GM12878 (cell line): ENCODE measurements around the gene FOXP4. TPM values are rescaled to one million over a fixed set of nuclear protein-coding genes. Genes with fewer than 3 reads are reported as not detected.

Experiments
- BACH1 ChIP-seq: fragments of 450-650 bp; IDR thresholded peaks from 2 replicates; pipeline ENCODE4 v1.6.1; 2017; ENCODE audit warnings: mild to moderate bottlenecking, borderline replicate concordance
- EED ChIP-seq: sonication (generic); IDR thresholded peaks from 2 replicates; pipeline ENCODE4 v1.6.1; 2016; ENCODE audit warnings: antibody characterized with exemption, low read depth
- EGR1 ChIP-seq, 2 experiments: IDR thresholded peaks; 1 replicate in 1 of 2; 2 replicates in 1 of 2; pipeline ENCODE4 v1.6.1; 2011 to 2012; ENCODE audit warnings: low read depth in 2 of 2, low read length in 2 of 2, borderline replicate concordance in 1 of 2, mild to moderate bottlenecking in 1 of 2, moderate library complexity in 1 of 2
- GABPA ChIP-seq: IDR thresholded peaks from 2 replicates; pipeline ENCODE4 v1.6.1; 2014; ENCODE audit warnings: antibody characterized with exemption, low read depth, mild to moderate bottlenecking, inconsistent platforms
- IKZF1 ChIP-seq: fragments of 450-650 bp; conservative IDR thresholded peaks from 2 replicates; pipeline ENCODE4 v1.6.1; 2017; ENCODE audit warnings: antibody characterized with exemption, mild to moderate bottlenecking
- IKZF2 ChIP-seq, 2 experiments: fragments of 450-650 bp; IDR thresholded peaks; 2 replicates each; pipeline ENCODE4 v1.6.1; 2017; ENCODE audit warnings: mild to moderate bottlenecking in 2 of 2, moderate library complexity in 2 of 2
- MEF2B ChIP-seq: fragments of 450-650 bp; IDR thresholded peaks from 2 replicates; pipeline ENCODE4 v1.6.1; 2018; ENCODE audit warnings: mild to moderate bottlenecking, moderate library complexity; ENCODE audit not compliant: partially characterized antibody, poor library complexity, severe bottlenecking
- MTA2 ChIP-seq: fragments of 450-650 bp; IDR thresholded peaks from 2 replicates; pipeline ENCODE4 v1.6.1; 2016; ENCODE audit warnings: low read depth, mild to moderate bottlenecking, moderate library complexity
- MXI1 ChIP-seq: fragments of 150-350 bp; IDR thresholded peaks from 2 replicates; pipeline ENCODE4 v1.6.1; 2011; ENCODE audit warnings: low read depth, mild to moderate bottlenecking, inconsistent platforms, low read length, improper control_type of control experiment
- NRF1 ChIP-seq: conservative IDR thresholded peaks from 2 replicates; pipeline ENCODE4 v1.6.1; 2011; ENCODE audit warnings: mild to moderate bottlenecking, low read depth, low read length, improper control_type of control experiment
- POLR2AphosphoS2 ChIP-seq: IDR thresholded peaks from 2 replicates; pipeline ENCODE4 v1.6.1; 2011; ENCODE audit warnings: low read depth, mild to moderate bottlenecking, low read length, improper control_type of control experiment, moderate library complexity
- RAD21 ChIP-seq: IDR thresholded peaks from 2 replicates; pipeline ENCODE4 v1.6.1; 2011; ENCODE audit warnings: mild to moderate bottlenecking, low read depth, low read length, moderate library complexity; ENCODE audit not compliant: insufficient read depth
- RBBP5 ChIP-seq: fragments of 200-600 bp; sonication (generic); conservative IDR thresholded peaks from 2 replicates; pipeline ENCODE4 v1.6.1; 2016
- RUNX3 ChIP-seq: IDR thresholded peaks from 2 replicates; pipeline ENCODE4 v1.6.1; 2012; ENCODE audit warnings: low read length, inconsistent platforms
- SPI1 ChIP-seq: IDR thresholded peaks from 2 replicates; pipeline ENCODE4 v1.6.1; 2011; ENCODE audit warnings: low read depth, mild to moderate bottlenecking, low read length, moderate library complexity, borderline replicate concordance; ENCODE audit not compliant: insufficient read depth
- TBL1XR1 ChIP-seq: IDR thresholded peaks from 2 replicates; pipeline ENCODE4 v1.6.1; 2012; ENCODE audit warnings: low read depth, low read length, improper control_type of control experiment
- YBX1 ChIP-seq: fragments of 450-650 bp; IDR thresholded peaks from 2 replicates; pipeline ENCODE4 v1.6.1; 2016; ENCODE audit warnings: antibody characterized with exemption
- polyA plus RNA-seq, 11 experiments: library from polyadenylated mRNA; depleted of rRNA in 4 of 11; unstranded in 6 of 11; stranded (reverse) in 5 of 11; fragments of >200 nt; fragmentation: Nextera tagmentation in 4 of 11; fragmentation: Illumina TruSeq in 1 of 11; extraction: Ambion mirVana in 4 of 11; extraction: Trizol in 1 of 11; gene quantifications; 1 replicate in 1 of 11; 2 replicates in 10 of 11; pipeline versions ENCODE4 v1.2.1 to v1.2.3, GENCODE V29; 2011 to 2016; ENCODE audit warnings: inconsistent platforms in 2 of 11, missing spikeins in 2 of 11, low read depth in 1 of 11
- total RNA-seq, 4 experiments: library from RNA; depleted of rRNA in 3 of 4; stranded (reverse); fragments of >200 nt in 3 of 4; fragmentation: Illumina TruSeq in 1 of 4; extraction: Trizol in 1 of 4; gene quantifications; 2 replicates each; pipeline versions ENCODE4 v1.2.1 to v1.2.3, GENCODE V29; 2013 to 2021
- TF ChIP-seq, protein P1 (sequence below): fragments of 450-650 bp; IDR thresholded peaks from 2 replicates; pipeline ENCODE4 v1.6.1; 2017; ENCODE audit warnings: low read depth, mild to moderate bottlenecking, moderate library complexity
- TF ChIP-seq, protein P2 (sequence below), 3 experiments: IDR thresholded peaks in 2 of 3; conservative IDR thresholded peaks in 1 of 3; 2 replicates each; pipeline ENCODE4 v1.5.1; 2011; ENCODE audit warnings: low read depth in 3 of 3, low read length in 3 of 3, mild to moderate bottlenecking in 3 of 3, control low read depth in 2 of 3, moderate library complexity in 2 of 3, inconsistent platforms in 1 of 3, mixed read lengths in 1 of 3; ENCODE audit not compliant: control insufficient read depth in 2 of 3, insufficient read depth in 1 of 3; ENCODE audit errors: extremely low read depth in 1 of 3
- TF ChIP-seq, protein P3 (sequence below): IDR thresholded peaks from 2 replicates; pipeline ENCODE4 v1.6.1; 2011; ENCODE audit warnings: mild to moderate bottlenecking, low read depth, low read length, moderate library complexity; ENCODE audit not compliant: insufficient replicate concordance
- TF ChIP-seq, protein P4 (sequence below): fragments of 450-650 bp; IDR thresholded peaks from 2 replicates; pipeline ENCODE4 v1.6.1; 2016; ENCODE audit warnings: mild to moderate bottlenecking
- TF ChIP-seq, protein P5 (sequence below): IDR thresholded peaks from 2 replicates; pipeline ENCODE4 v1.6.1; 2012; ENCODE audit warnings: low read depth, low read length, improper control_type of control experiment

Gene FOXP4
- total and polyA plus RNA-seq, 10 of the 15 experiments (the other 5 are each of a cell fraction or from before 2014, with no cell fraction given): 0.31 to 46.1 (median 2.3) TPM

DNA sequence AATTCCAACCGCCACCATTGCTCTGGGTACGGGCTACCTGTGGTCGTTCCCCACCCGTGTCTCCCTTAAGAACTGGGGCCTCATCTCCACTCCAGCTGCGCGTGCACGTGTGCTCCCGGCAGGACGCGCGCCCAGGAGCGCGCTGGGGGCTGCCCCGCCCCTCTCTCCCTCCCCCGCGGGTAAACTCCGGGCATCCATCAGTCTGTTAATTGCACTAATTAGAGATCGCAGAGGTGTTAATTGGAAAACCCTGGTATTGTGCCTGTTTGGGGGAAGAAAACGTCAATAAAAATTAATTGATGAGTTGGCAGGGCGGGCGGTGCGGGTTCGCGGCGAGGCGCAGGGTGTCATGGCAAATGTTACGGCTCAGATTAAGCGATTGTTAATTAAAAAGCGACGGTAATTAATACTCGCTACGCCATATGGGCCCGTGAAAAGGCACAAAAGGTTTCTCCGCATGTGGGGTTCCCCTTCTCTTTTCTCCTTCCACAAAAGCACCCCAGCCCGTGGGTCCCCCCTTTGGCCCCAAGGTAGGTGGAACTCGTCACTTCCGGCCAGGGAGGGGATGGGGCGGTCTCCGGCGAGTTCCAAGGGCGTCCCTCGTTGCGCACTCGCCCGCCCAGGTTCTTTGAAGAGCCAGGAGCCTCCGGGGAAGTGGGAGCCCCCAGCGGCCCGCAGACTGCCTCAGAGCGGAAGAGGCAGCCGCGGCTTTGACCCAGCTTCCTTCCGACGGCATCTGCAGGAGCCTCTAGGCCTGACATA is 14.4 kb downstream of the FOXP4 start (continued):
- TF ChIP-seq MXI1 (no peak), POLR2AphosphoS2 (no peak), MTA2 (peak; percentile 84; the same call in 1 of the 2 replicates), RUNX3 (peak; percentile 49), IKZF2 (IDR thresholded peaks at IDR 0.05) (peak; percentile 39 to 40; a peak in 1 of 4 replicates), TBL1XR1 (0 out of 2 replicates have a peak, but pooled peaks have one; percentile 36), IKZF1 (peak; percentile 73), YBX1 (no peak), EED (peak; percentile 65), NRF1 (0 out of 2 replicates have a peak, but pooled peaks have one; percentile 9), SPI1 (peak; percentile 46; the same call in 1 of the 2 replicates), MEF2B (peak; percentile 28), RBBP5 (no peak), EGR1 (IDR thresholded peaks at IDR 0.05; ENCODE audit: borderline replicate concordance in 1 of 2, low read depth in 2 of 2, low read length in 2 of 2) (0 out of 3 replicates have a peak, but pooled peaks of 1 of the 2 experiments have one; percentile 50), GABPA (peak; percentile 80), BACH1 (0 out of 2 replicates have a peak, but pooled peaks have one; percentile 24), RAD21 (0 out of 2 replicates have a peak, but pooled peaks have one; percentile 4)
- TF ChIP-seq, protein P1, sequence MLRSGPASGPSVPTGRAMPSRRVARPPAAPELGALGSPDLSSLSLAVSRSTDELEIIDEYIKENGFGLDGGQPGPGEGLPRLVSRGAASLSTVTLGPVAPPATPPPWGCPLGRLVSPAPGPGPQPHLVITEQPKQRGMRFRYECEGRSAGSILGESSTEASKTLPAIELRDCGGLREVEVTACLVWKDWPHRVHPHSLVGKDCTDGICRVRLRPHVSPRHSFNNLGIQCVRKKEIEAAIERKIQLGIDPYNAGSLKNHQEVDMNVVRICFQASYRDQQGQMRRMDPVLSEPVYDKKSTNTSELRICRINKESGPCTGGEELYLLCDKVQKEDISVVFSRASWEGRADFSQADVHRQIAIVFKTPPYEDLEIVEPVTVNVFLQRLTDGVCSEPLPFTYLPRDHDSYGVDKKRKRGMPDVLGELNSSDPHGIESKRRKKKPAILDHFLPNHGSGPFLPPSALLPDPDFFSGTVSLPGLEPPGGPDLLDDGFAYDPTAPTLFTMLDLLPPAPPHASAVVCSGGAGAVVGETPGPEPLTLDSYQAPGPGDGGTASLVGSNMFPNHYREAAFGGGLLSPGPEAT: peak; percentile 56; the same call in 1 of the 2 replicates
- TF ChIP-seq, protein P2, sequence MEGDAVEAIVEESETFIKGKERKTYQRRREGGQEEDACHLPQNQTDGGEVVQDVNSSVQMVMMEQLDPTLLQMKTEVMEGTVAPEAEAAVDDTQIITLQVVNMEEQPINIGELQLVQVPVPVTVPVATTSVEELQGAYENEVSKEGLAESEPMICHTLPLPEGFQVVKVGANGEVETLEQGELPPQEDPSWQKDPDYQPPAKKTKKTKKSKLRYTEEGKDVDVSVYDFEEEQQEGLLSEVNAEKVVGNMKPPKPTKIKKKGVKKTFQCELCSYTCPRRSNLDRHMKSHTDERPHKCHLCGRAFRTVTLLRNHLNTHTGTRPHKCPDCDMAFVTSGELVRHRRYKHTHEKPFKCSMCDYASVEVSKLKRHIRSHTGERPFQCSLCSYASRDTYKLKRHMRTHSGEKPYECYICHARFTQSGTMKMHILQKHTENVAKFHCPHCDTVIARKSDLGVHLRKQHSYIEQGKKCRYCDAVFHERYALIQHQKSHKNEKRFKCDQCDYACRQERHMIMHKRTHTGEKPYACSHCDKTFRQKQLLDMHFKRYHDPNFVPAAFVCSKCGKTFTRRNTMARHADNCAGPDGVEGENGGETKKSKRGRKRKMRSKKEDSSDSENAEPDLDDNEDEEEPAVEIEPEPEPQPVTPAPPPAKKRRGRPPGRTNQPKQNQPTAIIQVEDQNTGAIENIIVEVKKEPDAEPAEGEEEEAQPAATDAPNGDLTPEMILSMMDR (IDR thresholded peaks at IDR 0.05 in 2 of 3, conservative IDR thresholded peaks at IDR 0.05 in 1 of 3; ENCODE audit: control insufficient read depth in 2 of 3, extremely low read depth in 1 of 3, insufficient read depth in 1 of 3, low read depth in 3 of 3, low read length in 3 of 3): 0 out of 6 replicates have a peak, but pooled peaks of 1 of the 3 experiments have one; percentile 3
- TF ChIP-seq, protein P3, sequence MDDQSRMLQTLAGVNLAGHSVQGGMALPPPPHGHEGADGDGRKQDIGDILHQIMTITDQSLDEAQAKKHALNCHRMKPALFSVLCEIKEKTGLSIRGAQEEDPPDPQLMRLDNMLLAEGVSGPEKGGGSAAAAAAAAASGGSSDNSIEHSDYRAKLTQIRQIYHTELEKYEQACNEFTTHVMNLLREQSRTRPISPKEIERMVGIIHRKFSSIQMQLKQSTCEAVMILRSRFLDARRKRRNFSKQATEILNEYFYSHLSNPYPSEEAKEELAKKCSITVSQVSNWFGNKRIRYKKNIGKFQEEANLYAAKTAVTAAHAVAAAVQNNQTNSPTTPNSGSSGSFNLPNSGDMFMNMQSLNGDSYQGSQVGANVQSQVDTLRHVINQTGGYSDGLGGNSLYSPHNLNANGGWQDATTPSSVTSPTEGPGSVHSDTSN: no peak
- TF ChIP-seq, protein P4, sequence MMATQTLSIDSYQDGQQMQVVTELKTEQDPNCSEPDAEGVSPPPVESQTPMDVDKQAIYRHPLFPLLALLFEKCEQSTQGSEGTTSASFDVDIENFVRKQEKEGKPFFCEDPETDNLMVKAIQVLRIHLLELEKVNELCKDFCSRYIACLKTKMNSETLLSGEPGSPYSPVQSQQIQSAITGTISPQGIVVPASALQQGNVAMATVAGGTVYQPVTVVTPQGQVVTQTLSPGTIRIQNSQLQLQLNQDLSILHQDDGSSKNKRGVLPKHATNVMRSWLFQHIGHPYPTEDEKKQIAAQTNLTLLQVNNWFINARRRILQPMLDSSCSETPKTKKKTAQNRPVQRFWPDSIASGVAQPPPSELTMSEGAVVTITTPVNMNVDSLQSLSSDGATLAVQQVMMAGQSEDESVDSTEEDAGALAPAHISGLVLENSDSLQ: peak; percentile 25; the same call in 1 of the 2 replicates
- TF ChIP-seq, protein P5, sequence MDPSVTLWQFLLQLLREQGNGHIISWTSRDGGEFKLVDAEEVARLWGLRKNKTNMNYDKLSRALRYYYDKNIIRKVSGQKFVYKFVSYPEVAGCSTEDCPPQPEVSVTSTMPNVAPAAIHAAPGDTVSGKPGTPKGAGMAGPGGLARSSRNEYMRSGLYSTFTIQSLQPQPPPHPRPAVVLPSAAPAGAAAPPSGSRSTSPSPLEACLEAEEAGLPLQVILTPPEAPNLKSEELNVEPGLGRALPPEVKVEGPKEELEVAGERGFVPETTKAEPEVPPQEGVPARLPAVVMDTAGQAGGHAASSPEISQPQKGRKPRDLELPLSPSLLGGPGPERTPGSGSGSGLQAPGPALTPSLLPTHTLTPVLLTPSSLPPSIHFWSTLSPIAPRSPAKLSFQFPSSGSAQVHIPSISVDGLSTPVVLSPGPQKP: peak; percentile 61; the same call in 1 of the 2 replicates
